K562 (cell line): ENCODE measurements around the gene ZBTB43. TPM values are rescaled to one million over a fixed set of nuclear protein-coding genes. Genes with fewer than 3 reads are reported as not detected.

ENCODE experiments used
- ATAC-seq: fragments of 200-7000 bp; cut with Tn5 transposase; 3 replicates; pipeline ENCODE4 v1.9.1; 2020; ENCODE audit warnings: moderate library complexity
- BruUV-seq: library from RNA; stranded (reverse); fragments of 400-500 nt; replicated peaks from 2 replicates; lab custom pipeline; 2021; lab: Mats Ljungman, UMichigan
- CTCF ChIA-PET: fragments of 300-600 bp; formaldehyde crosslinking; extraction: SDS; loops from one replicate; lab custom pipeline; 2021; ENCODE audit warnings: low intra/inter-chr PET ratio; lab: Yijun Ruan, JAX
- POLR2A ChIA-PET: fragments of 300-600, 350-650 bp; sonication (Branson Sonifier 250); formaldehyde crosslinking; extraction: SDS; loops from one replicate; lab custom pipeline; 2021; ENCODE audit warnings: antibody characterized with exemption, inconsistent platforms; lab: Yijun Ruan, JAX
- DNase-seq, 4 experiments: peaks; one replicate each; pipeline versions ENCODE4 v3.0.0 to v3.0.0-alpha.2; 2011 to 2018; ENCODE audit warnings: low spot score in 3 of 4, mixed read lengths in 3 of 4; ENCODE audit errors: extremely low read depth in 1 of 4
- FAIRE-seq: peaks from 2 replicates; lab custom pipeline; 2011; peaks lifted over from hg19 to GRCh38; lab: Jason Lieb, UNC
- H2AFZ ChIP-seq: 2 replicates; pipeline ENCODE4 v1.6.0; 2011; ENCODE audit warnings: low read depth, low read length, control low read depth, inconsistent platforms
- H3K27ac ChIP-seq: fragments of 200-600 bp; 3 replicates; pipeline ENCODE4 v1.8.0; 2011; ENCODE audit warnings: low read depth, mild to moderate bottlenecking, control low read depth, inconsistent platforms, low read length, moderate library complexity, mixed read lengths; ENCODE audit errors: extremely low read depth
- H3K27me3 ChIP-seq, 2 experiments: fragments of 300-600 bp in 1 of 2; 2 replicates in 1 of 2; 3 replicates in 1 of 2; pipeline versions ENCODE4 v1.6.0 to v1.8.0; 2011; ENCODE audit warnings: inconsistent platforms in 2 of 2, low read length in 2 of 2, mild to moderate bottlenecking in 1 of 2, mixed read lengths in 1 of 2, moderate library complexity in 1 of 2; ENCODE audit not compliant: control insufficient read depth in 2 of 2, insufficient read depth in 2 of 2
- H3K36me3 ChIP-seq: fragments of 300-600 bp; 3 replicates; pipeline ENCODE4 v1.8.0; 2011; ENCODE audit warnings: mild to moderate bottlenecking, low read length, inconsistent platforms; ENCODE audit not compliant: control insufficient read depth, insufficient read depth
- H3K4me1 ChIP-seq, 2 experiments: fragments of 200-600 bp in 1 of 2; replicated peaks in 1 of 2; 2 replicates in 1 of 2; 3 replicates in 1 of 2; pipeline versions ENCODE4 v1.5.1 to v1.8.0; 2011; ENCODE audit warnings: inconsistent platforms in 2 of 2, low read length in 2 of 2, mild to moderate bottlenecking in 1 of 2, mixed read lengths in 1 of 2, moderate library complexity in 1 of 2; ENCODE audit not compliant: control insufficient read depth in 2 of 2, insufficient read depth in 2 of 2
- H3K4me2 ChIP-seq: 2 replicates; pipeline ENCODE4 v1.6.1; 2011; ENCODE audit warnings: low read length, control low read depth, inconsistent platforms, mixed read lengths; ENCODE audit not compliant: insufficient read depth
- H3K4me3 ChIP-seq: fragments of 200-600 bp; sonication (generic), shearing (Covaris generic); 2 replicates; pipeline ENCODE4 v1.5.1; 2016; ENCODE audit warnings: control low read depth, inconsistent platforms
- H3K79me2 ChIP-seq: fragments of 200-600 bp; 3 replicates; pipeline ENCODE4 v1.8.0; 2011; ENCODE audit warnings: low read length, inconsistent platforms; ENCODE audit not compliant: control insufficient read depth, insufficient read depth
- H3K9ac ChIP-seq, 2 experiments: 2 replicates each; pipeline versions ENCODE4 v1.6.0 to v1.6.1; 2011; ENCODE audit warnings: low read depth in 2 of 2, low read length in 2 of 2, control low read depth in 1 of 2, inconsistent platforms in 1 of 2, mild to moderate bottlenecking in 1 of 2, mixed read lengths in 1 of 2; ENCODE audit not compliant: insufficient read depth in 1 of 2
- H3K9me1 ChIP-seq: one replicate; pipeline ENCODE4 v1.6.0; 2011; ENCODE audit warnings: inconsistent platforms, mild to moderate bottlenecking, low read length, moderate library complexity; ENCODE audit not compliant: control insufficient read depth, insufficient read depth
- H3K9me3 ChIP-seq: replicated peaks from 2 replicates; pipeline ENCODE4 v1.5.1; 2011; ENCODE audit warnings: low read depth, low read length, inconsistent platforms; ENCODE audit not compliant: control insufficient read depth, insufficient read depth
- H4K20me1 ChIP-seq: replicated peaks from 2 replicates; pipeline ENCODE4 v1.6.1; 2011; ENCODE audit warnings: low read length, inconsistent platforms, mixed read lengths; ENCODE audit not compliant: control insufficient read depth, insufficient read depth
- BRF1 ChIP-seq: IDR thresholded peaks from 3 replicates; pipeline ENCODE4 v1.6.1; 2011; ENCODE audit warnings: borderline replicate concordance, mild to moderate bottlenecking; ENCODE audit not compliant: insufficient read length; ENCODE audit errors: extremely low read depth
- FOXK1 ChIP-seq: sonication (generic); formaldehyde crosslinking; IDR thresholded peaks from 2 replicates; pipeline ENCODE4 v1.8.0; 2022; ENCODE audit warnings: missing genetic modification reagents, mild to moderate bottlenecking, borderline replicate concordance
- HMG20A ChIP-seq: fragments of 450-650 bp; formaldehyde crosslinking; conservative IDR thresholded peaks from 2 replicates; pipeline ENCODE4 v1.4.0; 2020; ENCODE audit warnings: mild to moderate bottlenecking, mixed read lengths
- NCOA4 ChIP-seq: fragments of 450-650 bp; IDR thresholded peaks from 2 replicates; pipeline ENCODE4 v1.6.1; 2018; ENCODE audit warnings: mild to moderate bottlenecking; ENCODE audit not compliant: partially characterized antibody
- RHOXF2B ChIP-seq: fragments of 250-450 bp; sonication (Bioruptor Pico); conservative IDR thresholded peaks from 2 replicates; pipeline ENCODE4 v1.5.1; 2021
- SOX6 ChIP-seq: fragments of 450-650 bp; IDR thresholded peaks from 2 replicates; pipeline ENCODE4 v1.6.1; 2014; ENCODE audit warnings: mild to moderate bottlenecking
- TCF7 ChIP-seq: sonication (generic); IDR thresholded peaks from 2 replicates; pipeline ENCODE4 v1.6.1; 2016; ENCODE audit warnings: antibody characterized with exemption, borderline replicate concordance
- WGBS: fragments of 100-300 bp; shearing (Covaris generic); methylation state at CpG from one replicate; pipeline ENCODE4 v1.1.6; 2016; ENCODE audit warnings: low coverage, mixed read lengths; ENCODE audit not compliant: insufficient coverage; ENCODE audit errors: missing lambda C conversion rate; 5-methylcytosine and 5-hydroxymethylcytosine counted together
- in situ Hi-C: fragments of 300-500 bp; cut with MboI; formaldehyde crosslinking; loops from 4 replicates; pipeline ENCODE4 v1.15.0; 2018; ENCODE audit warnings: inconsistent platforms, mixed read lengths
- intact Hi-C: fragments of 100-400 bp; cut with micrococcal nuclease; formaldehyde crosslinking; loops from 2 replicates; pipeline ENCODE4 v1.14.2; 2022
- polyA plus RNA-seq, 8 experiments: library from polyadenylated mRNA; depleted of rRNA in 4 of 8; stranded (reverse) in 5 of 8; unstranded in 3 of 8; fragments of >200 nt; fragmentation: Nextera tagmentation in 2 of 8; fragmentation: Illumina TruSeq in 1 of 8; extraction: Ambion mirVana in 2 of 8; extraction: Trizol in 1 of 8; gene quantifications; 2 replicates each; pipeline versions ENCODE4 v1.2.1 to v1.2.3, GENCODE V29; 2011 to 2014; ENCODE audit warnings: inconsistent platforms in 1 of 8, missing spikeins in 1 of 8
- total RNA-seq, 7 experiments: library from RNA; depleted of rRNA in 6 of 7; stranded (reverse); fragments of >200 nt in 6 of 7; fragmentation: Illumina TruSeq in 2 of 7; extraction: Trizol in 2 of 7; gene quantifications; 2 replicates each; pipeline versions ENCODE4 v1.2.1 to v1.2.3, GENCODE V29; 2011 to 2021; ENCODE audit warnings: low replicate concordance in 1 of 7
- TF ChIP-seq, protein P1 (sequence below): fragments of 450-650 bp; conservative IDR thresholded peaks from 2 replicates; pipeline ENCODE4 v1.6.1; 2016; ENCODE audit warnings: missing genetic modification characterization, low read depth, mild to moderate bottlenecking, missing compliant biosample characterization, moderate library complexity
- TF ChIP-seq, protein P2 (sequence below): fragments of 250-450 bp; sonication (Bioruptor Pico); IDR thresholded peaks from 2 replicates; pipeline ENCODE4 v1.5.0; 2020; ENCODE audit warnings: mild to moderate bottlenecking, borderline replicate concordance

Gene ZBTB43
- total and polyA plus RNA-seq, 9 of the 15 experiments (the other 6 are each of a cell fraction or from before 2014, with no cell fraction given): 3.9 to 17.2 (median 9.1) TPM

DNA sequence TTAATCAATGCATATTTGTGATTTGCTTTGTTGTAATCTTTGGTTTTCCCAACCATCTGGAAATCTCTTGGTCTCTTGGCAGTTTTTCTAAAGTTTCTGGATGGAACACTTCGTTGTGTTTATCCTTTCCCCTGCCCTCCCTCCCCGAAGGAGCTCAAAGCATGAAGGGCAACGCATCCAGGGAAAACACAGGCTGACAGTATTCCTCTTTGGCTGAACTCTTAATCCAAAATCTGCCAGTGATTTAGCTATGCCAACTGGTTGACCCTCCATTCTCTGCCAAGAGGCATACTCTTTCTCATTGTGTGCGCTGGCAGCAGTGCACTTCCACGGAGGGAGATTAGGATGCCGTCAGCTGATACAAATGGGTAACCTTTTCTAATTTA is 76.1 kb downstream of the ZBTB43 start:
- H4K20me1 ChIP-seq: peaks cover 15% of the 10 kb centered on the region; the same call in 1 of the 2 replicates
- no peak overlapping the region for H2AFZ ChIP-seq
- ATAC-seq (no peak), FAIRE-seq (no peak), DNase-seq (no peak)
- TF ChIP-seq FOXK1 (CRISPR knock-in tag): no peak
- no peak for TF ChIP-seq BRF1
- TF ChIP-seq, protein P1, sequence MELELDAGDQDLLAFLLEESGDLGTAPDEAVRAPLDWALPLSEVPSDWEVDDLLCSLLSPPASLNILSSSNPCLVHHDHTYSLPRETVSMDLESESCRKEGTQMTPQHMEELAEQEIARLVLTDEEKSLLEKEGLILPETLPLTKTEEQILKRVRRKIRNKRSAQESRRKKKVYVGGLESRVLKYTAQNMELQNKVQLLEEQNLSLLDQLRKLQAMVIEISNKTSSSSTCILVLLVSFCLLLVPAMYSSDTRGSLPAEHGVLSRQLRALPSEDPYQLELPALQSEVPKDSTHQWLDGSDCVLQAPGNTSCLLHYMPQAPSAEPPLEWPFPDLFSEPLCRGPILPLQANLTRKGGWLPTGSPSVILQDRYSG (tag): no peak
- no peak for TF ChIP-seq NCOA4
- TF ChIP-seq TCF7: no peak
- no peak for TF ChIP-seq RHOXF2B (CRISPR knock-in tag)
- TF ChIP-seq SOX6: no peak
- TF ChIP-seq, protein P2, sequence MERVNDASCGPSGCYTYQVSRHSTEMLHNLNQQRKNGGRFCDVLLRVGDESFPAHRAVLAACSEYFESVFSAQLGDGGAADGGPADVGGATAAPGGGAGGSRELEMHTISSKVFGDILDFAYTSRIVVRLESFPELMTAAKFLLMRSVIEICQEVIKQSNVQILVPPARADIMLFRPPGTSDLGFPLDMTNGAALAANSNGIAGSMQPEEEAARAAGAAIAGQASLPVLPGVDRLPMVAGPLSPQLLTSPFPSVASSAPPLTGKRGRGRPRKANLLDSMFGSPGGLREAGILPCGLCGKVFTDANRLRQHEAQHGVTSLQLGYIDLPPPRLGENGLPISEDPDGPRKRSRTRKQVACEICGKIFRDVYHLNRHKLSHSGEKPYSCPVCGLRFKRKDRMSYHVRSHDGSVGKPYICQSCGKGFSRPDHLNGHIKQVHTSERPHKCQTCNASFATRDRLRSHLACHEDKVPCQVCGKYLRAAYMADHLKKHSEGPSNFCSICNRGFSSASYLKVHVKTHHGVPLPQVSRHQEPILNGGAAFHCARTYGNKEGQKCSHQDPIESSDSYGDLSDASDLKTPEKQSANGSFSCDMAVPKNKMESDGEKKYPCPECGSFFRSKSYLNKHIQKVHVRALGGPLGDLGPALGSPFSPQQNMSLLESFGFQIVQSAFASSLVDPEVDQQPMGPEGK: no peak
- no peak for TF ChIP-seq HMG20A (CRISPR knock-in tag)
- no peaks in the 10 kb centered on the region for H3K9me3 ChIP-seq
- no peak overlapping the region for H3K27ac ChIP-seq
- H3K9ac ChIP-seq: no peak overlapping the region
- no peaks in the 10 kb centered on the region for H3K9me1 ChIP-seq
- H3K79me2 ChIP-seq: peaks cover 22% of the 10 kb centered on the region; the same call in 2 of the 3 replicates
- in situ Hi-C loops (no loop called here), intact Hi-C loops (no loop called here)
- H3K27me3 ChIP-seq: no peaks in the 10 kb centered on the region
- TSS peak; percentile 12 for BruUV-seq
- H3K4me3 ChIP-seq: no peak overlapping the region
- H3K36me3 ChIP-seq: peaks cover 47% of the 10 kb centered on the region
- H3K4me2 ChIP-seq: no peak overlapping the region
- H3K4me1 ChIP-seq: peaks cover 0 to 6% of the 10 kb centered on the region in 2 experiments; a peak in 3 of 5 replicates
- ChIA-PET POLR2A (interaction anchor here (0.5 to 0.6 kb wide), 2 partner anchors 24 to 235 kb away, joined by 3 to 4 read pairs; no protein-coding TSS in a partner anchor), CTCF (no interaction called here)
- WGBS: 87% methylated on average over 6 of the region's 6 CpGs
